ENCODE measurements around the gene NAALAD2.
"Not testable (repeated sequence)": the region's sequence is repeated elsewhere in the genome, so short reads cannot be mapped to it uniquely, and the experiment has no call there.

NAALAD2 gene

GRCh38 chr11:90222459-90223247 is 88.2 kb downstream of the NAALAD2 start, which contains the start of gene CHORDC1:
Gene CHORDC1, minus strand, starts transcription at chr11:90223049. Its CDS starts 95 bp downstream, at chr11:90222954.
- Histone ChIP-seq H3K4me1 (ENCODE audit: insufficient read depth, low read length) (peaks cover 24% of the 10 kb centered on the region), H3K4me3 (ENCODE audit: low read depth in 1 of 2, low read length in 2 of 2) (peak within 1 kb of the TSS; percentile 88 to 97), H3K27ac (ENCODE audit: low read depth, low read length) (peak within 1 kb of the TSS; percentile 77)

GRCh38 chr11:90223248-90223585 is 88.8 kb downstream of the NAALAD2 start:
- Histone ChIP-seq H3K4me3 (ENCODE audit: low read depth in 1 of 2, low read length in 2 of 2) (peak overlapping the region; percentile 88 to 97), H3K4me1 (ENCODE audit: insufficient read depth, low read length) (peaks cover 24% of the 10 kb centered on the region), H3K9ac (ENCODE audit: low read length) (peak overlapping the region; percentile 81), H3K36me3 (ENCODE audit: insufficient read depth, low read length) (no peaks in the 10 kb centered on the region), H3K27me3 (ENCODE audit: control insufficient read depth in 1 of 2, insufficient read depth in 2 of 2, low read length in 2 of 2) (no peaks in the 10 kb centered on the region), H3K27ac (ENCODE audit: low read depth, low read length) (peak overlapping the region; percentile 77), H3K9me3 (ENCODE audit: low read length) (no peaks in the 10 kb centered on the region)

More at GRCh38 chr11:90222459-90223247, 88.2 kb downstream of the NAALAD2 start, which contains the start of gene CHORDC1:
- Histone ChIP-seq H3K27me3 (ENCODE audit: control insufficient read depth in 1 of 2, insufficient read depth in 2 of 2, low read length in 2 of 2) (no peaks in the 10 kb centered on the region), H3K9ac (ENCODE audit: low read length) (peak within 1 kb of the TSS; percentile 81), H3K36me3 (ENCODE audit: insufficient read depth, low read length) (no peaks in the 10 kb centered on the region), H3K9me3 (ENCODE audit: low read length) (no peaks in the 10 kb centered on the region)

DNA sequence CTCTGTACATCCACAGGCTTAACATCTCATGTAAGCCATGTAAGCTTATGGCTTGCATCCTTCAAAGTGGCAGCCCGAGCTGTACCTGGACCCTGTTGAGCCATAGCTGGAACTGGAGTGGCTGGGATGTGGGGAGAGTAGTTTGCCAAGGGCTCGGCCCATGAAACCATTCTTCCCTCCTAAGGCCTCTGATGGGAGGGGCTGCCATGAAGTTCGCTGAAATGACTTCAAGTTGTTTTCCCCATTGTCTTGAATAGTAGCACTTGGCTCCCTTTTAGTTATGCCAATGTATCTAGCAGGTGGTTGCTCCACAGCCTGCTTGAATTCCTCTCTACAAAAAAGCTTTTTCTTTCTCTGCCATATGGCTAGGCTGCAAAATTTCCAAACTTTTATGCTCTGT is 93.6 kb downstream of the NAALAD2 start:
- H3K9me3 ChIP-seq (ENCODE audit: low read length) = no peaks in the 10 kb centered on the region
- no peak overlapping the region for H3K9ac ChIP-seq (ENCODE audit: low read length)
- H3K4me3 ChIP-seq (ENCODE audit: low read depth in 1 of 2, low read length in 2 of 2) = no peak overlapping the region
- no peak overlapping the region for H3K27ac ChIP-seq (ENCODE audit: low read depth, low read length)
- H3K27me3 ChIP-seq (ENCODE audit: control insufficient read depth in 1 of 2, insufficient read depth in 2 of 2, low read length in 2 of 2) = no peaks in the 10 kb centered on the region
- no peaks in the 10 kb centered on the region for H3K36me3 ChIP-seq (ENCODE audit: insufficient read depth, low read length)
- peaks cover 5% of the 10 kb centered on the region for H3K4me1 ChIP-seq (ENCODE audit: insufficient read depth, low read length)

DNA sequence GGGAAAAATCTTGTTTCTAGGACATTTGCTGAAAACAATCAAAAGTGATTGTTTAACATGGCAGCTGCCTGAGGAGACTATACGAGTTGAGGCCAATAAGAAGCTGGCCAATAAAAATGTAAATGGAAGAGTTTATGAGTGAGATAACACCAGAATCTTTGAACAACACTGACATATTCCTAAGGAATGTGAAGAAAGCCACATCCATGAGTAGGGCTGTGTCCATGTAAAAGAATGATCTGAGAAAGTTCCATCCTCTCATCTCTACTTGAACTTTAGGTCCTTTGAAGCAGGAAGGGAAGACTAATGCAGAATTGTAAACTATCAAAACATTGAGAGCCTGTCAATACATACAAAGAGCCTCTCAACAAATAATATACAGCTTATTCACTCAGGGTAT is 95.3 kb downstream of the NAALAD2 start:
- H3K4me1 ChIP-seq (ENCODE audit: insufficient read depth, low read length) = no peaks in the 10 kb centered on the region
- H3K9me3 ChIP-seq (ENCODE audit: low read length) = no peaks in the 10 kb centered on the region
- no peak overlapping the region for H3K9ac ChIP-seq (ENCODE audit: low read length)
- H3K4me3 ChIP-seq (ENCODE audit: low read depth in 1 of 2, low read length in 2 of 2) = no peak overlapping the region
- no peaks in the 10 kb centered on the region for H3K27me3 ChIP-seq (ENCODE audit: control insufficient read depth in 1 of 2, insufficient read depth in 2 of 2, low read length in 2 of 2)
- H3K27ac ChIP-seq (ENCODE audit: low read depth, low read length) = no peak overlapping the region
- H3K36me3 ChIP-seq (ENCODE audit: insufficient read depth, low read length) = no peaks in the 10 kb centered on the region

GRCh38 chr11:90234977-90235376 is 100.5 kb downstream of the NAALAD2 start:
- Histone ChIP-seq H3K9me3 (ENCODE audit: low read length) (no peaks in the 10 kb centered on the region), H3K27ac (ENCODE audit: low read depth, low read length) (no peak overlapping the region), H3K4me3 (ENCODE audit: low read depth in 1 of 2, low read length in 2 of 2) (no peak overlapping the region), H3K36me3 (ENCODE audit: insufficient read depth, low read length) (no peaks in the 10 kb centered on the region), H3K27me3 (ENCODE audit: control insufficient read depth in 1 of 2, insufficient read depth in 2 of 2, low read length in 2 of 2) (no peaks in the 10 kb centered on the region), H3K9ac (ENCODE audit: low read length) (no peak overlapping the region), H3K4me1 (ENCODE audit: insufficient read depth, low read length) (no peaks in the 10 kb centered on the region)

GRCh38 chr11:90235526-90235925 is 101.1 kb downstream of the NAALAD2 start:
- Histone ChIP-seq H3K9me3 (ENCODE audit: low read length) (no peaks in the 10 kb centered on the region), H3K4me3 (ENCODE audit: low read depth in 1 of 2, low read length in 2 of 2) (no peak overlapping the region), H3K9ac (ENCODE audit: low read length) (no peak overlapping the region), H3K4me1 (ENCODE audit: insufficient read depth, low read length) (no peaks in the 10 kb centered on the region), H3K27ac (ENCODE audit: low read depth, low read length) (no peak overlapping the region), H3K36me3 (ENCODE audit: insufficient read depth, low read length) (no peaks in the 10 kb centered on the region), H3K27me3 (ENCODE audit: control insufficient read depth in 1 of 2, insufficient read depth in 2 of 2, low read length in 2 of 2) (no peaks in the 10 kb centered on the region)

DNA sequence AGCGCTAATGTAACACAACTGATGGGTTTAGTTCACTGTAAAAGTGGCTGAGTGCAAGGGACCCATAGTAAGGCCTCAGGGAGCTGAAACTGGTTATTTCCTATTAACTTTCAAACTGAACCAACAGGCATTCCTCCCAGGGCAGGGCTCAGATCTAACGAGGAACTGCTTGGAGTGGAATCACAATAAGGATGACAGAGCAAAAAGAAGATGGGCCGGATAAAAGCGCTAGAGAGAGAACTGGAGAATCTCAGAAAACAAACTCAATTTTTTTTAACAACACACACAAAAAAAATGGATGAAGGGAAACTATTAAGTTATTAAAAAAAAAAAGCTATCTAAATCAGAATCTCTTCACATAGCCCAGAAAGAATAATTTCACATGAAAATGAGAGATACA is 102.5 kb downstream of the NAALAD2 start:
- Histone ChIP-seq H3K27ac (ENCODE audit: low read depth, low read length) (no peak overlapping the region), H3K27me3 (ENCODE audit: control insufficient read depth in 1 of 2, insufficient read depth in 2 of 2, low read length in 2 of 2) (no peaks in the 10 kb centered on the region), H3K9ac (ENCODE audit: low read length) (no peak overlapping the region), H3K9me3 (ENCODE audit: low read length) (no peaks in the 10 kb centered on the region), H3K4me3 (ENCODE audit: low read depth in 1 of 2, low read length in 2 of 2) (no peak overlapping the region), H3K4me1 (ENCODE audit: insufficient read depth, low read length) (no peaks in the 10 kb centered on the region), H3K36me3 (ENCODE audit: insufficient read depth, low read length) (no peaks in the 10 kb centered on the region)

GRCh38 chr11:90239967-90240636 is 105.6 kb downstream of the NAALAD2 start:
- H3K4me3 ChIP-seq (ENCODE audit: low read depth in 1 of 2, low read length in 2 of 2); H3K36me3 ChIP-seq (ENCODE audit: insufficient read depth, low read length); H3K27ac ChIP-seq (ENCODE audit: low read depth, low read length); H3K9ac ChIP-seq (ENCODE audit: low read length); H3K4me1 ChIP-seq (ENCODE audit: insufficient read depth, low read length); H3K9me3 ChIP-seq (ENCODE audit: low read length); H3K27me3 ChIP-seq (ENCODE audit: control insufficient read depth in 1 of 2, insufficient read depth in 2 of 2, low read length in 2 of 2): not testable (repeated sequence)

DNA sequence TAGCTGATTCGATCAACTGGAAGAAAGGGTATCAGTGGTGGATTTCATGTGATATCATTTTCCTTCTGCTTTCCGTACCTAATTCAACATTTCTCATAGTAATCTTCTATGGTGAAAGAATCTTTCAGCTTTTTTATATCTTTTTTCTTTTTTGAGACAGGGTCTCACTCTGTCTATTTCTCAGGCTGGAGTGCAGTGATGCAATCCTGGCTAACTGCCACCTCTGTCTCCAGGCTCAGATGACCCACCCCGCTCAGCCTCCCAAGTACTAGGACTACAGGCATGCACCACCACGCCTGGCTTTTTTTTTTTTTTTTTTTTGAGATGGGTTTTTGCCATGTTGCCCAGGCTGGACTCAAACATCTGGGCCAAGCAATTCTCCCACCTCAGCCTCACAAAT is 107.0 kb downstream of the NAALAD2 start:
- Histone ChIP-seq H3K27me3 (ENCODE audit: control insufficient read depth in 1 of 2, insufficient read depth in 2 of 2, low read length in 2 of 2) (no peaks in the 10 kb centered on the region), H3K4me1 (ENCODE audit: insufficient read depth, low read length) (no peaks in the 10 kb centered on the region), H3K36me3 (ENCODE audit: insufficient read depth, low read length) (no peaks in the 10 kb centered on the region), H3K9ac (ENCODE audit: low read length) (no peak overlapping the region), H3K27ac (ENCODE audit: low read depth, low read length) (no peak overlapping the region), H3K9me3 (ENCODE audit: low read length) (no peaks in the 10 kb centered on the region), H3K4me3 (ENCODE audit: low read depth in 1 of 2, low read length in 2 of 2) (no peak overlapping the region)
